ENCODE results near the gene BLOC1S3. TPM values are rescaled to one million over a fixed set of nuclear protein-coding genes. Genes with fewer than 3 reads are reported as not detected.

BLOC1S3 gene
- total and polyA plus RNA-seq, 2 of the 13 experiments (the other 11 are each of a cell fraction or from before 2014, with no cell fraction given), result 4.3 to 4.8 TPM

DNA sequence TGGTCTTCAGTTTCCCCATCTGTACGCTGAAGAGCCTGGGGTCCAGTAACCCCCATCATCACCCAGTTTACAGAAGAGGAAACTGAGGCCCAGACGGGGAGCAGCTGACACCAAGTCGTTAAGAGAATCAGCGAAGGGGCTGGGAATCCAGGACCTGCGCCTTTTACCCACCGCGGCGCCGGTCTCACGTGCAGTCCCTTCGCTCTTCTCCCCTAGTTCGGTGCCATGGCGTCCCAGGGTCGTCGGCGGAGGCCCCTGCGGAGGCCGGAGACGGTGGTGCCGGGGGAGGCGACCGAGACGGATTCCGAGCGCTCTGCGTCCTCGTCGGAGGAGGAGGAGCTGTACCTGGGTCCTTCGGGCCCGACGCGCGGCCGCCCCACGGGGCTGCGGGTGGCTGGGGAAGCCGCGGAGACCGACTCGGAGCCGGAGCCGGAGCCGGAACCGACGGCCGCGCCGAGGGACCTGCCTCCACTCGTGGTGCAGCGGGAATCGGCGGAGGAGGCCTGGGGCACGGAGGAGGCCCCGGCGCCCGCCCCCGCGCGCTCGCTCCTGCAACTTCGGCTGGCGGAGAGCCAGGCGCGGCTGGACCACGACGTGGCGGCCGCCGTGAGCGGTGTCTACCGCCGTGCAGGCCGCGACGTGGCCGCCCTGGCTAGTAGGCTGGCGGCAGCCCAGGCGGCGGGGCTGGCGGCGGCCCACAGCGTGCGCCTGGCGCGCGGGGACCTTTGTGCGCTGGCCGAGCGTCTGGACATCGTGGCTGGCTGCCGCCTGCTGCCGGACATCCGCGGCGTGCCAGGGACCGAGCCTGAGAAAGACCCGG is 698 bp downstream of the BLOC1S3 start (continued):
- TF ChIP-seq ZNF496 (CRISPR knock-in tag; IDR thresholded peaks at IDR 0.05; ENCODE audit: insufficient replicate concordance) (no peak), ZFP36 (IDR thresholded peaks at IDR 0.05; ENCODE audit: borderline replicate concordance, low read depth, low read length, partially characterized antibody) (no peak), TP53 (CRISPR knock-in tag; conservative IDR thresholded peaks at IDR 0.05) (no peak), STAG1 (CRISPR knock-in tag; IDR thresholded peaks at IDR 0.05) (no peak), MLXIP (CRISPR knock-in tag; IDR thresholded peaks at IDR 0.05; ENCODE audit: borderline replicate concordance) (no peak), ZNF891 (CRISPR knock-in tag; IDR thresholded peaks at IDR 0.05) (no peak), EP300 (IDR thresholded peaks at IDR 0.05; ENCODE audit: low read depth in 2 of 2, low read length in 2 of 2) (no peak), EP300 (CRISPR knock-in tag; IDR thresholded peaks at IDR 0.05; ENCODE audit: borderline replicate concordance) (no peak), RFX1 (IDR thresholded peaks at IDR 0.05) (no peak), NR0B2 (CRISPR knock-in tag; IDR thresholded peaks at IDR 0.05) (no peak), ZNF549 (CRISPR knock-in tag; IDR thresholded peaks at IDR 0.05) (no peak), ZBED4 (CRISPR knock-in tag; IDR thresholded peaks at IDR 0.05; ENCODE audit: borderline replicate concordance) (no peak), HES4 (CRISPR knock-in tag; IDR thresholded peaks at IDR 0.05; ENCODE audit: borderline replicate concordance) (no peak), ZNF772 (CRISPR knock-in tag; IDR thresholded peaks at IDR 0.05) (no peak; the same call in 1 of the 2 replicates), ZNF75D (CRISPR knock-in tag; IDR thresholded peaks at IDR 0.05; ENCODE audit: borderline replicate concordance) (no peak)
- TF ChIP-seq, protein P1, sequence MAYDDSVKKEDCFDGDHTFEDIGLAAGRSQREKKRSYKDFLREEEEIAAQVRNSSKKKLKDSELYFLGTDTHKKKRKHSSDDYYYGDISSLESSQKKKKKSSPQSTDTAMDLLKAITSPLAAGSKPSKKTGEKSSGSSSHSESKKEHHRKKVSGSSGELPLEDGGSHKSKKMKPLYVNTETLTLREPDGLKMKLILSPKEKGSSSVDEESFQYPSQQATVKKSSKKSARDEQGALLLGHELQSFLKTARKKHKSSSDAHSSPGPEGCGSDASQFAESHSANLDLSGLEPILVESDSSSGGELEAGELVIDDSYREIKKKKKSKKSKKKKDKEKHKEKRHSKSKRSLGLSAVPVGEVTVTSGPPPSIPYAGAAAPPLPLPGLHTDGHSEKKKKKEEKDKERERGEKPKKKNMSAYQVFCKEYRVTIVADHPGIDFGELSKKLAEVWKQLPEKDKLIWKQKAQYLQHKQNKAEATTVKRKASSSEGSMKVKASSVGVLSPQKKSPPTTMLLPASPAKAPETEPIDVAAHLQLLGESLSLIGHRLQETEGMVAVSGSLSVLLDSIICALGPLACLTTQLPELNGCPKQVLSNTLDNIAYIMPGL (CRISPR knock-in tag; IDR thresholded peaks at IDR 0.05; ENCODE audit: borderline replicate concordance in 1 of 2, low read depth in 1 of 2), result no peak

Data from HepG2 (cell line).